K562 (cell line): Measurements from ENCODE around the gene ADCYAP1. TPM values are rescaled to one million over a fixed set of nuclear protein-coding genes. Genes with fewer than 3 reads are reported as not detected.

ENCODE experiments used
- ATAC-seq: fragments of 200-7000 bp; cut with Tn5 transposase; 3 replicates; pipeline ENCODE4 v1.9.1; 2020; ENCODE audit warnings: moderate library complexity
- BruUV-seq: library from RNA; stranded (reverse); fragments of 400-500 nt; replicated peaks from 2 replicates; lab custom pipeline; 2021; lab: Mats Ljungman, UMichigan
- CTCF ChIA-PET: fragments of 300-600 bp; formaldehyde crosslinking; extraction: SDS; loops from one replicate; lab custom pipeline; 2021; ENCODE audit warnings: low intra/inter-chr PET ratio; lab: Yijun Ruan, JAX
- POLR2A ChIA-PET: fragments of 300-600, 350-650 bp; sonication (Branson Sonifier 250); formaldehyde crosslinking; extraction: SDS; loops from one replicate; lab custom pipeline; 2021; ENCODE audit warnings: antibody characterized with exemption, inconsistent platforms; lab: Yijun Ruan, JAX
- DNase-seq, 4 experiments: peaks; one replicate each; pipeline versions ENCODE4 v3.0.0 to v3.0.0-alpha.2; 2011 to 2018; ENCODE audit warnings: low spot score in 3 of 4, mixed read lengths in 3 of 4; ENCODE audit errors: extremely low read depth in 1 of 4
- FAIRE-seq: peaks from 2 replicates; lab custom pipeline; 2011; peaks lifted over from hg19 to GRCh38; lab: Jason Lieb, UNC
- H2AFZ ChIP-seq: 2 replicates; pipeline ENCODE4 v1.6.0; 2011; ENCODE audit warnings: low read depth, low read length, control low read depth, inconsistent platforms
- H3K27ac ChIP-seq: fragments of 200-600 bp; 3 replicates; pipeline ENCODE4 v1.8.0; 2011; ENCODE audit warnings: low read depth, mild to moderate bottlenecking, control low read depth, inconsistent platforms, low read length, moderate library complexity, mixed read lengths; ENCODE audit errors: extremely low read depth
- H3K27me3 ChIP-seq, 2 experiments: fragments of 300-600 bp in 1 of 2; 2 replicates in 1 of 2; 3 replicates in 1 of 2; pipeline versions ENCODE4 v1.6.0 to v1.8.0; 2011; ENCODE audit warnings: inconsistent platforms in 2 of 2, low read length in 2 of 2, mild to moderate bottlenecking in 1 of 2, mixed read lengths in 1 of 2, moderate library complexity in 1 of 2; ENCODE audit not compliant: control insufficient read depth in 2 of 2, insufficient read depth in 2 of 2
- H3K36me3 ChIP-seq: fragments of 300-600 bp; 3 replicates; pipeline ENCODE4 v1.8.0; 2011; ENCODE audit warnings: mild to moderate bottlenecking, low read length, inconsistent platforms; ENCODE audit not compliant: control insufficient read depth, insufficient read depth
- H3K4me1 ChIP-seq, 2 experiments: fragments of 200-600 bp in 1 of 2; replicated peaks in 1 of 2; 2 replicates in 1 of 2; 3 replicates in 1 of 2; pipeline versions ENCODE4 v1.5.1 to v1.8.0; 2011; ENCODE audit warnings: inconsistent platforms in 2 of 2, low read length in 2 of 2, mild to moderate bottlenecking in 1 of 2, mixed read lengths in 1 of 2, moderate library complexity in 1 of 2; ENCODE audit not compliant: control insufficient read depth in 2 of 2, insufficient read depth in 2 of 2
- H3K4me2 ChIP-seq: 2 replicates; pipeline ENCODE4 v1.6.1; 2011; ENCODE audit warnings: low read length, control low read depth, inconsistent platforms, mixed read lengths; ENCODE audit not compliant: insufficient read depth
- H3K4me3 ChIP-seq: fragments of 200-600 bp; sonication (generic), shearing (Covaris generic); 2 replicates; pipeline ENCODE4 v1.5.1; 2016; ENCODE audit warnings: control low read depth, inconsistent platforms
- H3K79me2 ChIP-seq: fragments of 200-600 bp; 3 replicates; pipeline ENCODE4 v1.8.0; 2011; ENCODE audit warnings: low read length, inconsistent platforms; ENCODE audit not compliant: control insufficient read depth, insufficient read depth
- H3K9ac ChIP-seq, 2 experiments: 2 replicates each; pipeline versions ENCODE4 v1.6.0 to v1.6.1; 2011; ENCODE audit warnings: low read depth in 2 of 2, low read length in 2 of 2, control low read depth in 1 of 2, inconsistent platforms in 1 of 2, mild to moderate bottlenecking in 1 of 2, mixed read lengths in 1 of 2; ENCODE audit not compliant: insufficient read depth in 1 of 2
- H3K9me1 ChIP-seq: one replicate; pipeline ENCODE4 v1.6.0; 2011; ENCODE audit warnings: inconsistent platforms, mild to moderate bottlenecking, low read length, moderate library complexity; ENCODE audit not compliant: control insufficient read depth, insufficient read depth
- H3K9me3 ChIP-seq: replicated peaks from 2 replicates; pipeline ENCODE4 v1.5.1; 2011; ENCODE audit warnings: low read depth, low read length, inconsistent platforms; ENCODE audit not compliant: control insufficient read depth, insufficient read depth
- H4K20me1 ChIP-seq: replicated peaks from 2 replicates; pipeline ENCODE4 v1.6.1; 2011; ENCODE audit warnings: low read length, inconsistent platforms, mixed read lengths; ENCODE audit not compliant: control insufficient read depth, insufficient read depth
- HNRNPUL1 ChIP-seq: fragments of 200-400 bp; formaldehyde crosslinking; IDR thresholded peaks from 2 replicates; pipeline ENCODE4 v1.6.1; 2017; ENCODE audit warnings: low read length
- MXD1 ChIP-seq: fragments of 250-450 bp; sonication (Bioruptor Pico); IDR thresholded peaks from 2 replicates; pipeline ENCODE4 v1.8.0; 2021; ENCODE audit warnings: borderline replicate concordance, mild to moderate bottlenecking, moderate library complexity; ENCODE audit not compliant: poor library complexity, severe bottlenecking
- TCF7 ChIP-seq: sonication (generic); IDR thresholded peaks from 2 replicates; pipeline ENCODE4 v1.6.1; 2016; ENCODE audit warnings: antibody characterized with exemption, borderline replicate concordance
- ZNF398 ChIP-seq: fragments of 250-450 bp; sonication (Bioruptor Pico); IDR thresholded peaks from 2 replicates; pipeline ENCODE4 v1.8.0; 2021; ENCODE audit warnings: moderate library complexity, mild to moderate bottlenecking, inconsistent platforms
- WGBS: fragments of 100-300 bp; shearing (Covaris generic); methylation state at CpG from one replicate; pipeline ENCODE4 v1.1.6; 2016; ENCODE audit warnings: low coverage, mixed read lengths; ENCODE audit not compliant: insufficient coverage; ENCODE audit errors: missing lambda C conversion rate; 5-methylcytosine and 5-hydroxymethylcytosine counted together
- in situ Hi-C: fragments of 300-500 bp; cut with MboI; formaldehyde crosslinking; loops from 4 replicates; pipeline ENCODE4 v1.15.0; 2018; ENCODE audit warnings: inconsistent platforms, mixed read lengths
- intact Hi-C: fragments of 100-400 bp; cut with micrococcal nuclease; formaldehyde crosslinking; loops from 2 replicates; pipeline ENCODE4 v1.14.2; 2022
- polyA plus RNA-seq, 8 experiments: library from polyadenylated mRNA; depleted of rRNA in 4 of 8; stranded (reverse) in 5 of 8; unstranded in 3 of 8; fragments of >200 nt; fragmentation: Nextera tagmentation in 2 of 8; fragmentation: Illumina TruSeq in 1 of 8; extraction: Ambion mirVana in 2 of 8; extraction: Trizol in 1 of 8; gene quantifications; 2 replicates each; pipeline versions ENCODE4 v1.2.1 to v1.2.3, GENCODE V29; 2011 to 2014; ENCODE audit warnings: inconsistent platforms in 1 of 8, missing spikeins in 1 of 8
- total RNA-seq, 7 experiments: library from RNA; depleted of rRNA in 6 of 7; stranded (reverse); fragments of >200 nt in 6 of 7; fragmentation: Illumina TruSeq in 2 of 7; extraction: Trizol in 2 of 7; gene quantifications; 2 replicates each; pipeline versions ENCODE4 v1.2.1 to v1.2.3, GENCODE V29; 2011 to 2021; ENCODE audit warnings: low replicate concordance in 1 of 7

Gene ADCYAP1
- total and polyA plus RNA-seq, 9 of the 15 experiments (the other 6 are each of a cell fraction or from before 2014, with no cell fraction given): 0.03 TPM; not detected in 8

GRCh38 chr18:924987-925386, 20.3 kb downstream of the ADCYAP1 start:
- ATAC-seq (no peak), DNase-seq (no peak), FAIRE-seq (no peak)
- POLR2A ChIA-PET: interaction anchor here (0.7 kb wide), 1 partner anchor 136 kb away, joined by 3 read pairs; no protein-coding TSS in a partner anchor
- in situ Hi-C loops (no loop called here), intact Hi-C loops (no loop called here)
- no TSS peak for BruUV-seq
- CTCF ChIA-PET: no interaction called here
- Histone ChIP-seq H3K4me1 (no peaks in the 10 kb centered on the region), H3K27me3 (peaks cover 17 to 19% of the 10 kb centered on the region in 2 experiments), H3K4me3 (no peak overlapping the region), H3K9ac (no peak overlapping the region), H3K4me2 (no peak overlapping the region), H3K9me3 (no peaks in the 10 kb centered on the region)
- 0% methylated on average over 1 of the region's 1 CpG for WGBS
- TF ChIP-seq HNRNPUL1 (no peak), ZNF398 (CRISPR knock-in tag) (no peak), MXD1 (CRISPR knock-in tag) (no peak), TCF7 (no peak)
- TF ChIP-seq, all 486 proteins: peak for 0
- Histone ChIP-seq H4K20me1 (no peaks in the 10 kb centered on the region), H3K36me3 (no peaks in the 10 kb centered on the region), H3K9me1 (no peaks in the 10 kb centered on the region), H3K79me2 (no peaks in the 10 kb centered on the region), H3K27ac (no peak overlapping the region), H2AFZ (no peak overlapping the region)
